GM12864 (cell line): ENCODE data around the gene TACC3.

Experiments
- DNase-seq: peaks from one replicate; pipeline ENCODE4 v3.0.0-alpha.2; 2011; ENCODE audit warnings: low read depth
- H3K4me3 ChIP-seq: 2 replicates; pipeline ENCODE4 v1.5.1; 2011; ENCODE audit warnings: mild to moderate bottlenecking, low read depth, low read length, control low read depth
- CTCF ChIP-seq: IDR thresholded peaks from 2 replicates; pipeline ENCODE4 v1.5.1; 2011; ENCODE audit warnings: low read depth, mild to moderate bottlenecking, moderate library complexity, low read length, control low read depth, inconsistent platforms; ENCODE audit errors: missing control alignments

The TACC3 gene

GRCh38 chr4:1726146-1726934 is 5.0 kb downstream of the TACC3 start:
- DNase-seq = no peak
- H3K4me3 ChIP-seq = no peak overlapping the region
- TF ChIP-seq CTCF = peak; percentile 98

- DNase-seq = no peak
- TF ChIP-seq CTCF = no peak
- no peak overlapping the region for H3K4me3 ChIP-seq
These were observed 6.1 kb downstream of the TACC3 start for GRCh38 chr4:1727117-1728031.

- no peak overlapping the region for H3K4me3 ChIP-seq
- DNase-seq = no peak
- no peak for TF ChIP-seq CTCF
These were observed 7.0 kb downstream of the TACC3 start for GRCh38 chr4:1728061-1728980.

- H3K4me3 ChIP-seq = no peak overlapping the region
- TF ChIP-seq CTCF = no peak
- DNase-seq = no peak
These were observed 9.3 kb downstream of the TACC3 start for GRCh38 chr4:1730532-1731135.

- TF ChIP-seq CTCF = no peak
- DNase-seq = no peak
- H3K4me3 ChIP-seq = no peak overlapping the region
These were observed 9.9 kb downstream of the TACC3 start for GRCh38 chr4:1731180-1731579.

- TF ChIP-seq CTCF = no peak
- H3K4me3 ChIP-seq = no peak overlapping the region
- DNase-seq = no peak
These were observed 11.6 kb downstream of the TACC3 start for GRCh38 chr4:1732911-1733310.
